ENCODE measurements around the gene UBA6.

GRCh38 chr4:67587156-67587555 lies 113.8 kb downstream of the UBA6 start:
- TF ChIP-seq POLR2A (IDR thresholded peaks at IDR 0.05; ENCODE audit: low read length) (no peak), GATA1 (IDR thresholded peaks at IDR 0.05; ENCODE audit: low read depth, low read length) (no peak)
